KOPT-K1 (cell line): Measurements from ENCODE around the gene BARX1.
"Not testable (repeated sequence)": the region's sequence is repeated elsewhere in the genome, so short reads cannot be mapped to it uniquely, and the experiment has no call there.

Experiments
- H3K27ac ChIP-seq: fragments of 200-600 bp; sonication (generic); 2 replicates; pipeline ENCODE4 v1.5.1; 2016; ENCODE audit warnings: antibody characterized with exemption, mild to moderate bottlenecking, low read depth, low read length; ENCODE audit not compliant: poor library complexity, severe bottlenecking
- H3K36me3 ChIP-seq: fragments of 200-600 bp; sonication (generic); 2 replicates; pipeline ENCODE4 v1.5.1; 2017; ENCODE audit warnings: antibody characterized with exemption, mild to moderate bottlenecking, low read length, moderate library complexity; ENCODE audit not compliant: insufficient read depth
- H3K9me3 ChIP-seq: fragments of 200-600 bp; sonication (generic); 2 replicates; pipeline ENCODE4 v1.5.1; 2017; ENCODE audit warnings: antibody characterized with exemption, low read length, mild to moderate bottlenecking; ENCODE audit not compliant: insufficient read depth, poor library complexity, severe bottlenecking

The BARX1 gene

DNA sequence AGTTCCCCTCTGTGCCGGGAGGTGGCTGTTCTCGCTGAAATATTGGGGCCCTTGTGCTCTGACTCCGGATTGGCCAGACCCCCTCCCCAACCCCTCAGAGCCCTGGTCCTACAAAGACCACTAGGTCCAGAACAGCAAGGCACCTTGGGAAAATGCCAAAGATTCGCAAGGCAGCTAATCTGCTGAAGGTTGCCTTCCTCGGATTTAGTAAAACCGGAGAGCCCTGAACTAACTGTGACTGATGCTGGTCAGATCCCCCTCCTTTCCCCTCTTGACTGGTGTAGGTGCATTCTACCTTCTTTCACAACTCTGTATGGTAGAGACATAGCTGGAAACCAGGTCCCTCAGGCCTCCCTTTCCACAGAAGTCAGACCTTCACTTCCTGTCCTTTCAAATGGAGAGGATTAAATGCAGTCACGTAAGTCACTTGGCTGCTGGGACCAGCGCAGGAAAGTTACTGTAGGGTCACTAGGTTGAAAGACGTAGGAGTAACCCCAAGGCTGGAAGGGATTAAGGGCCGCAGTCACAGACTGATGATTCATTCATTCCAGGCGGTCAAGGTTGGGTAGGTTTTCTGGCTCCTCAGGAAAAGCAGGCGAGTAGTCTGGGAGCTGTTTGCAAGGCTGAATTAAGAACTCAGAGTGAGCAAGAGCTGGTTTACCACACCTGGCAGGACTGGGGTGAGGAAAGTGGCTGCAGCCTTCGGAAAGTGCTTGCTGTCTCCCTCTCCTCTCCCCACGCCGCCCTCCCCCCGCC is 5.3 kb downstream of the BARX1 start:
- Histone ChIP-seq H3K36me3 (no peaks in the 10 kb centered on the region), H3K27ac (no peak overlapping the region), H3K9me3 (peaks cover 11% of the 10 kb centered on the region)

DNA sequence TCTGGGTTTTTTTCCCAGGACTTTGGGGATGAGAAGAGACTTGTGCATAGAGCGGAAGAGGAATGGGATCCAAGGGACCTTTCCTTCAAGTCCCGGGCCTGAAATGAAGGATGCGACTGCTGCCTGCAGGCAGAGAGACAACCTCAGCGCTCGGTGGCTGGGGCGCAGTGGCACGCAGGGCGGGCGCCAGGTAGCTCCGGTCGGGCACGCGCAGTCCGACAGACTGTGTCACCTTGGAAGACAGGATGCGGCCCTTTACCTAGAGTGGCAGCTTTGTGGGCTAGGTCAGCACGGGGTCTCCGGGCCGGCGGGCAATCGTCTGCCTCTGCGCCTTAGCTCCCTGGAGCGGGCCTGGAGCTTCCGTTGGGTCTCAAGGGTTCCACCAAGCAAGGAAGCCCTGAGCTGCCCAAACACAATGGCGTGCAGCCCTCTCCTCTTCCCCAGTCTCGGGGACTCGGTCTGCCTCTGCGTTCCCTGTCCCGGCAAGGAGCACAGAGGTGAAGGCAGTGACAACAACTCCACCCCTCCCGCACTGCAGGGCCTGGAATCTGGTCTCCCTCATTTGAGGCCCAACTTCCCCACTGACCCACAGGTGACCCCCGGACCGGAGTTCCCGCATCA is 6.0 kb downstream of the BARX1 start:
- no peak overlapping the region for H3K27ac ChIP-seq
- peaks cover 11% of the 10 kb centered on the region for H3K9me3 ChIP-seq
- H3K36me3 ChIP-seq = no peaks in the 10 kb centered on the region

DNA sequence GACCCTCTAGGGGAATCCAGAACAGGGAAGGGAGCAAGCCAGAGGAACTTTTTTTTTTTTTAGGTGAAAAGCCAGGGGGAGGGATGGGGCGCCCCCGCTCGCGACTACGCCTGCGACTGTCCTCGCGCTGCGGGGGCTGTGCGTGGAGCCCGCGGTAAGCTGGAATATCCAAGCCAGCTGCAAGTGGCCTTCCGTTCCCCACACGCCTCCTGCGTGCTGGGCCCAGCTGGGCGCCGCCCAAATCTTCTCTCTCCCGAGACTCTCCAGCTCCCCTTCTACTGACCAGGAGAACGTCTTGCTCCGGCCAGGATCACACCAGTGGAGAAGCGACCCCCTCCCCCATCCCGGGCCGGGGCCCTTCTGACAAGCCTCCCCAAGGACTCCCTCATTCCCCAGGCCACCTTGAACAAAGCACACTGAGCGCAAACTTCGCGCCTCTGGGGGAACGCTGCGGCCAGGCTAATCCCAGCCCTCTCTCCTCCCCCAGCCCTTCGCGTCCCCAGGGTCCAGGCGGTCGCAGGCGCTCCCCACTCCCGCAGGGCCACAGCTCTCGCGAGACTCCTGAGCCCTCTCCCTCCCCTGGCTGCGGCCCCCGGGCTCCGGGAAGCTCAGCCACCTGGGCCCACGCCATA is 6.6 kb downstream of the BARX1 start:
- Histone ChIP-seq H3K36me3 (no peaks in the 10 kb centered on the region), H3K9me3 (peaks cover 11% of the 10 kb centered on the region), H3K27ac (no peak overlapping the region)

- H3K27ac ChIP-seq = no peak overlapping the region
- no peaks in the 10 kb centered on the region for H3K36me3 ChIP-seq
- peaks cover 11% of the 10 kb centered on the region for H3K9me3 ChIP-seq
Observed at GRCh38 chr9:93947409-93948070, 7.6 kb downstream of the BARX1 start.

DNA sequence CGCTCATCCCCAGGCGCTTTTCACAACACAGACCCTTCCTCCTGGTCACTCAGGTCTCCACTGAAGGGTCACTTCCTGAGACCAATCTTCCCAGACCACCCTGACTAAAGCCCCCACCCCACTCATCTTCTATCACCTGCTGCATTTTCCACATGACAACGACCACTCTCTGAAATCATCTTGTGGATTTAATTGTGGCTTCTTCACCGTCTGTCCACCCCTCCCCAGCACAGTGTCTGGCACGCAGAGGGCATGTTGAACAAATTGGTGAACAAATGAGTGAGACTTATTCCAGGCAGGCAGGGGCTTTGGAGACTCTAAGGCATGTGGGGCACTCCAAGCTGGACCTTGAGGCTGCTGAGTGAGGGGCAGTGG is 8.8 kb downstream of the BARX1 start:
- Histone ChIP-seq H3K27ac (no peak overlapping the region), H3K9me3 (peaks cover 11% of the 10 kb centered on the region)

GRCh38 chr9:93945400-93946337 is 9.5 kb downstream of the BARX1 start:
- H3K27ac ChIP-seq = no peak overlapping the region
- no peaks in the 10 kb centered on the region for H3K36me3 ChIP-seq
- H3K9me3 ChIP-seq = peaks cover 11% of the 10 kb centered on the region

More for the DNA sequence above, 8.8 kb downstream of the BARX1 start:
- no peaks in the 10 kb centered on the region for H3K36me3 ChIP-seq

GRCh38 chr9:93944011-93944410 is 11.1 kb downstream of the BARX1 start:
- peaks cover 6% of the 10 kb centered on the region for H3K9me3 ChIP-seq
- no peaks in the 10 kb centered on the region for H3K36me3 ChIP-seq
- H3K27ac ChIP-seq = no peak overlapping the region

- no peaks in the 10 kb centered on the region for H3K9me3 ChIP-seq
- H3K27ac ChIP-seq = no peak overlapping the region
- H3K36me3 ChIP-seq = no peaks in the 10 kb centered on the region
Observed at GRCh38 chr9:93942161-93942560, 13.0 kb downstream of the BARX1 start.

GRCh38 chr9:93941493-93941892 is 13.7 kb downstream of the BARX1 start:
- H3K36me3 ChIP-seq = no peaks in the 10 kb centered on the region
- H3K27ac ChIP-seq = no peak overlapping the region
- no peaks in the 10 kb centered on the region for H3K9me3 ChIP-seq

DNA sequence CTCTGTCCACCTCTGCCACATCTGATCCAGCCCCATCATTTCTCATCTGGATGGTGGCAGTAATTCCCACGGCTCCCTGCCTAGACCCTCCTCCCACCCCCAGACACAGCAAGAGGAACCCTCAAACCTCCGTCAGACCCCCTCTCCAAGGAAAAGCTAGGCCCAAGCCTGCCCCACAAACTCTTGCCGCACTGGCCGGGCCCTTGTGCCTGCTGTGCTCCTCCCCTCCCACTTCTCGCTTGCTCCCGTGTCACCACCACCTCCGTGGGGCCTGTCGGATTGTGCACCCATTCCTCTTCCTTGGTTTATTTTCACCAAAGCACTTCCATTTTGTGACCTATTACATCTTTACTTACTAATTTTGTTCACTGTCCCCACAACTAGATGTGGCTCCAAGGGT is 14.2 kb downstream of the BARX1 start:
- Histone ChIP-seq H3K36me3 (no peaks in the 10 kb centered on the region), H3K27ac (no peak overlapping the region), H3K9me3 (no peaks in the 10 kb centered on the region)

- not testable (repeated sequence) for H3K36me3 ChIP-seq, H3K27ac ChIP-seq, H3K9me3 ChIP-seq
Observed at GRCh38 chr9:93939589-93939988, 15.6 kb downstream of the BARX1 start.

DNA sequence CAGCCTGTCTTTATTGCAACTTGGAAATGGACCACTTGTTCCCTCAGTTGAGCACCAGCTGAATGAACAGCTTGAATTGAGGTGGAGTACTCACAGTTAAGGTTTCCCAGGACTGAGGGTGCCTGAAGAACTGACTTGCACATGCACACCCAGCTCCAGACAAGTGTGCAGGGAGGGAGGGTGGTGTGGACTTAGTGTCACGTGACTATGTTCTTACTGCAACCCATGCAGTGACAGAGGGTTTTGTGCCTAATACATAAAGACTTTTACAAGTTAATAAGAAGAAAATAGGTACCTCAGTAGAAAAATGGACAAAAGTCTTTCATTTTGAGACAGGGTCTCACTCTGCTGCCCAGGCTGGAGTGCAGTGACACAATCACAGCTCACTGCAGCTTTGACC is 18.0 kb downstream of the BARX1 start:
- H3K27ac ChIP-seq = no peak overlapping the region
- H3K36me3 ChIP-seq = no peaks in the 10 kb centered on the region
- H3K9me3 ChIP-seq = no peaks in the 10 kb centered on the region

DNA sequence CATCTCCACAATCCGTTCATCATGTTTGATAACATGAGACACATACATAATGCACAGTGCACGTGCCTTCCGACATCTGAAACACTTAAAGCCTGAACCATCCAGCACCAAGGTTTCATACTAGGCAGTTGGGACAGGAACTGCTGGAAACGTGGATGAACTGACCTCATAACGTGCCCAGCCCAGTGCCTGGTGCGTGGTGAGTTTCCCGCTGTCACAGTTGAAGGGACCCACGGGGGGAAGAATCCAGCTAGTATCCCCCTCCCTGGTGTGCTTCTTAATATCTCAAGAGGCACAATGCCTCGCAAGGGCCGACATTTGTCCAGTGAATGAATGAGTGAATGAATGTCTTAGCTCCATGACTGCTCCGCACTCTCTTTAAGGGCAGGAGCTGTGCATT is 23.2 kb downstream of the BARX1 start:
- H3K27ac ChIP-seq = no peak overlapping the region
- no peaks in the 10 kb centered on the region for H3K36me3 ChIP-seq
- H3K9me3 ChIP-seq = no peaks in the 10 kb centered on the region

- Histone ChIP-seq H3K9me3 (no peaks in the 10 kb centered on the region), H3K27ac (no peak overlapping the region), H3K36me3 (no peaks in the 10 kb centered on the region)
Observed at GRCh38 chr9:93930070-93930469, 25.1 kb downstream of the BARX1 start.
